Hippocampal formation (tissue), 2 donors: Measurements from ENCODE around the gene OSBPL10.

Source experiments
- DNase-seq, 2 donors: peaks; one replicate each; lab custom pipeline; 2025; lab: John Stamatoyannopoulos, UW

Gene OSBPL10

DNA sequence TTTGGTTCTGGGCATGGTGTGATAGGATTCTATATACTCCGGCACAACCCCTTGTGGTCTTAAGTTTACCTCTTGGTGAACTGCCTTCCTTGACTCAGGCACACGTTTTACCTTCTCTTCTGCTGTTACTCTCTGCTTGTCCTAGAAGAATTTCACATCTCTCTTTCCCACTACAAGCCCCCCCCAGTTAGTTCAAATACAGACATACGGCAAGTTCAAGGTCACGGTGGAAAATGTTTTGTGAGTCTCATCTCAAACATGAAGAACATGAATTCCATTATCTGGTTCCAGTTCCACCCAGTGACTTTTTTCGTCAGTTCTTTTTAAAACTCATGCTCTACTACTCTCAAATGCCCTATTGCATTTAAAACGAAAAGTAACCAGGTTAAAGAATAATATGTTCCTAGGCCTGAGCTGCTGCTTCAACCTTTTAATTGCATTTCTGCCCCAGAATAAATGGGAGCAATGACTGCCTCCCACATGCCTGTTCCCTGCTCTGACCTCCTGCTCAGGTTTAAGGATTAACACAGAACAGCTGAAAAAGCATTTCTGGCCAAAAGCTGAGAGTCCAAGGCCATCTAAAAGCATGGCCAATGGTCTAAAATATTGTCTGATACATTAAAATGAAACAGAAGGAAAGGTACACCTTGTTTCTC lies 132.8 kb downstream of the OSBPL10 start:
- no peak for DNase-seq

GRCh38 chr3:31847760-31848159 lies 133.3 kb downstream of the OSBPL10 start:
- DNase-seq: no peak

DNA sequence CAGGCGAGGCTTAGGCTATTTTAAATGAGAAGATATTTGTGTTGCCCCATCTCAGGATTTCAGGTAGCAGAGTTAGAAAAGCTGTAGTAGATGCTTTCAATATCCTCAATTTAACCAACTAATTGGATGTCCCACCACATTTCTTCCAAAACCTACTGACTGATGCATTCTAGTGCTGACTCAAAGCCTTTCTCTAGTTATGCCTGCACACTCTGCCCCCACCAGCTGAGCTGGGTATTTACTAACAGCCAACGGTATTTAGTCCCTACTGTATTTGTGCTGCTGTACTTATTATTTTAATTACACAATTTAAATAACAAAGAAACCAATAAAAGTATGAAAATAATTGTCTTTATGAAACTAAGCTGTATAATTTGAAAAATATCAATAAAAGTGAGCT lies 139.5 kb downstream of the OSBPL10 start:
- DNase-seq: no peak

GRCh38 chr3:31840252-31840651 lies 140.8 kb downstream of the OSBPL10 start:
- DNase-seq: no peak

- DNase-seq: no peak
These were observed 141.7 kb downstream of the OSBPL10 start for GRCh38 chr3:31839144-31839917.

GRCh38 chr3:31836131-31837075 lies 144.7 kb downstream of the OSBPL10 start:
- DNase-seq: no peak

- DNase-seq: no peak
These were observed 147.5 kb downstream of the OSBPL10 start for GRCh38 chr3:31833391-31834190.

DNA sequence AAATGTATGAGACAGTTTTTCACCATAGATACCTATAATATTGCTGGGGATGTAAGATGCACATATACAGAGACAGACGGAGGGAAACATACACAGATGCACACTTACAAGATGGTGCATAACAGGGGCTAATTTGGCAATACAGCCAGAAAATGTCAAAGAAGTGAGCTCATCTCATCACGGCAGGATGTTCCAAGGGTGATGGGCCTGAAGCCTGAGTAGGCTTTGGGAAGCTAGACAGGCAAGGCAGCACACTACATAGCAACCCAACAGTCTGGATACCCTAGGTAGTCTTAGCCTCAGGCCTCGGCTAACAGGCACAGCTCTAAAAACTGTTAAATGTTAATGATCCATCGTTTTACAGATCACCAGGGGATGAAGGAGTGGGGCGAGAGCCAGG lies 148.5 kb downstream of the OSBPL10 start:
- DNase-seq: no peak

- DNase-seq: no peak
These were observed 149.5 kb downstream of the OSBPL10 start for GRCh38 chr3:31831591-31831990.

DNA sequence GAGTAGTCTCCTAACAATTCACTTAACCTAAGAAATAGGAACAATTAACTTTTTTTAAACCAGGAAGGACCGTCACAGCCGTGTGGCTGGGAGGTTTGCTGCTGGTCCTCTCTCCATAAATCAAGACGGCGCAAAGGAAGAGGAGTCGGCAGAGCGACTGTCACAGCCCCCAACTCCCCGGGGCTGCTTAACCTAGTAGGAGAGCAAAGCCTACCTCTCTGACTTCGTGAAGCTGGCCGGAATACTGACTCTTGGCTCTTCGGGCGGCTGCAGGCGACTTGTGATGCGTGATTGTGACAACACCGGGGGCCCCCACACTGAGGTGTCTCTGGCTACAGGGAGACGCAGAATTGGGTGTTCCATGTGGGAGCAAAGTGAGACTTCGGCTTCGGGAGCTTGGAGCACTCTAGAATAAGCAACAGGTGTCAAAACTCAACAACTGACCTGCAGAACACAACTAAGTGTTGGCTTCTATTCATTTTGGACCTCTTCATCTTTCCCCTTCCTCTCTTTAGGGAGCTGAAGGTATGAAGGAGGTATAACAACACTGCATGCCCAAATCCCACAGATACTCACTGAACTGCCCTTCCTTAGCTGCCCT lies 151.1 kb downstream of the OSBPL10 start:
- DNase-seq: no peak

DNA sequence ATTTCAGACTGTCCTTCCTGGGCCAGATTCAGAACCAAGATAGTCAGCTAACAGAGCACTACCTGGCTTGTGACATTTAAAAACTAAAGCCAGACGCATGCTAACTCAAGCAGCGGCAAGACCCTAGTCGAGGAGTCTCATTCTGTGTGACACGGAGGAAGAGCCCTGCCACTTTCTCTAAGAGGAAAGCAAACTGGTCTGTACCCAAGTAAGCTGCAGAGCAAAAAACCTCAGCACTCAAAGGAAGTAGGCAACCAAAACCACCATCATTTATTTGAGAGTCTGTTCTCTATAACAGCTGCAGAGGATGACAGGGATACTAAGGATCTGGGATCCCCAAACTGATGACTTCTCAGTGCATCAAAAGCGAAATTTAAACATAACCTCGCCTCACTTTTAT lies 152.1 kb downstream of the OSBPL10 start:
- no peak for DNase-seq

DNA sequence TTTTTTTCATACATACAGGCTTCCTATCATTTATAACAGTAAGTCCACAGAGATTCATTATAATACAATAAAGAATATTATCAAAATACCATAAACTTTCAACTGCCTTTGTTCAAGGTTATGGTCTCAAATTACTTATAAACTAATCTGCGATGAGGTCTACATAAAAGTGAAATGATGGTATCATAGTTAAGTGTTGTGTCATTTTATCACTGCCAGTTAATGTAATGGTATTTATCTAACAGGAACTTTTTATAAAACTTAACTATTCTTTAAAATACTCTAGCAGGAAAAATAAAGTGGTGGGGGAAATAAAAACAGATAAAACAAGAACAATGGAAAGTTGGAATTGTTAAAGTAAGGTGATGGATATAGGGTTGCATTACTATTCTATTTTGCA lies 153.1 kb downstream of the OSBPL10 start:
- DNase-seq: no peak

GRCh38 chr3:31823184-31823583 lies 157.9 kb downstream of the OSBPL10 start:
- no peak for DNase-seq

GRCh38 chr3:31821118-31821517 lies 159.9 kb downstream of the OSBPL10 start:
- DNase-seq: no peak

DNA sequence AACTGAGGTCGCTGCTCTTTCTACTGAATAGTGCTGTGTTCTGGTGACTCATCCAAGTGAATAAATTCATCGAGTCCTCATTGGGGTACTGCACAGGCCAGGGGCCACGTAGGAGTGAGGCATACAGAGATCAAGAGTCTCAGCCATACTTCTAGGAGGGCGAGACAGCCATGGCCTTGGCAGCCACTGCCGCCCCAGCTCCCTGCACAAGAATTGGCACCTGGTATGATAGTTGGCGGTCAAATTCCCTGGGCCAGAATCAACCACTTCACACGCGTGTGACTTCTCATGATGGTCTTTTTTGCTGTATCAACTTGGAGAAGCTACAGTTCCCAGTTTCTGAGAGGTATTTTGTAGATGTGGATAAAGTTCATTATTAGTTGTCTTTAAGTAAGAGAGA lies 161.6 kb downstream of the OSBPL10 start:
- no peak for DNase-seq

DNA sequence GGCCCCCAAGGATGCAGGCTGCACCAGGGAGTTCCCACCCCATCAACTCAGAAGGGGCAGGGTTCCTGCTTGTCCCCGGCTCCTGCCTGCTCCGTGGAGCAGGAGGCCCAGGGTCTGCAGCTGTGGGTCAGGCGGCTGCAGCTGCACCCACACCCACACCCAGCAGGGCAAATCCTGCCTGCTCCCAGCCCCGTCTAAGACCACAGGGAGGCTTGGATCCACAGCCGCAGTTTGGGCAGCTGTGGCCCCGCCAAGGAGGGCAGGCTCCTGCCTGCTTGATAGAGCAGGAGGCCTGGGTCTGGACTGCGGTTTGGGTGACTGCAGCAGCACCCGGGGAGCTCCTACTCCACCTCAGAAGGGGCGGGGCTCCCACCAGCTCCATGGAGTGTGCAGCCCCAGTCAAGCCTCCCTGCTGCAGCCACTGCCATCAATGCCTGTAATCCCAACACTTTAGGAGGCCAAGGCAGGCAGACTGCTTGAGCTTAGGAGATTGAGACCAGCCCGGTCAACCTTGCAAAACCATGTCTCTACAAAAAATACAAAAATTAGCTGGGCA lies 163.6 kb downstream of the OSBPL10 start:
- DNase-seq: no peak

- no peak for DNase-seq
These were observed 165.2 kb downstream of the OSBPL10 start for GRCh38 chr3:31815631-31816440.

DNA sequence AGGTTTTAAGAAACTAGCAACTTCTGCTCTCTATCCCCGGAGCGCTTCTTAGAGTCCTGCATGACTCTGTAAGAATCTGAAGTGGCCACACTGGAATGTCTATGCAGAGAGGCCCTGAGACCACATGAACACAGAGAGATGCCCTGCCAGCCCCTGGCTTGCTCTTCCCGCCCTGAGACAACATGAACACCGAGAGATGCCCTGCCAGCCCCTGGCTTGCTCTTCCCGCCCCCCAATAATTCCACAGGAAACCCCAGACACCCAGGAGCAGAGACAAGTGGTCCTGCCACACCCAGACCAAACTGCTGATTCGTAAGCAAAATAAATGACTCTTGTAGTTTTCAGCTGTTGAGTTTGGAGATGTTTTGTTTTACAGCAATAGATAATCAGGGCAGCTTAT lies 166.1 kb downstream of the OSBPL10 start:
- DNase-seq: no peak

DNA sequence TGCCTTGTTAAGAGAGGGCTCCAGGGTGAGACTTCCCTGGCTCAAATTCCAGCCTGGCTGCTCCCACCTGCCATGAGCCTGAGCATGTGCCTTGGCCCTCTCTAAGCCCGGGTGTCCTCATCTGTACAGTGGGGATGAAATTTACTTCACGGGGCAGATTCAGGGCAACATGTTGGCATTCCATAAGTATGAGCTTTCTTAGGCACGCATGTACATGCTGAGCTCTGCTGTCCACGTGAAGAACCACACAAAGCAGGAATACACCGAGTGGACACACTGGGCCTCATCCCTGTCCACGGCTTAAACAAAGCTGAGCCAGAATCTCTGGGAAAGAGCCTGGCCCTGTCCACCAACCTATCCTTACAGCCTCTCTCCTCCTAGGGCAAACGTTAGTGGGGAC lies 167.4 kb downstream of the OSBPL10 start:
- no peak for DNase-seq

GRCh38 chr3:31813197-31813596 lies 167.9 kb downstream of the OSBPL10 start:
- DNase-seq: no peak
